GM18870 (cell line): Measurements from ENCODE around the gene MMP14.

ENCODE experiments used
- ATAC-seq: cut with Tn5 transposase; IDR thresholded peaks from one replicate; pipeline ENCODE4 v1.9.1; 2021; ENCODE audit warnings: moderate library complexity; ENCODE audit not compliant: unreplicated experiment

Gene MMP14

DNA sequence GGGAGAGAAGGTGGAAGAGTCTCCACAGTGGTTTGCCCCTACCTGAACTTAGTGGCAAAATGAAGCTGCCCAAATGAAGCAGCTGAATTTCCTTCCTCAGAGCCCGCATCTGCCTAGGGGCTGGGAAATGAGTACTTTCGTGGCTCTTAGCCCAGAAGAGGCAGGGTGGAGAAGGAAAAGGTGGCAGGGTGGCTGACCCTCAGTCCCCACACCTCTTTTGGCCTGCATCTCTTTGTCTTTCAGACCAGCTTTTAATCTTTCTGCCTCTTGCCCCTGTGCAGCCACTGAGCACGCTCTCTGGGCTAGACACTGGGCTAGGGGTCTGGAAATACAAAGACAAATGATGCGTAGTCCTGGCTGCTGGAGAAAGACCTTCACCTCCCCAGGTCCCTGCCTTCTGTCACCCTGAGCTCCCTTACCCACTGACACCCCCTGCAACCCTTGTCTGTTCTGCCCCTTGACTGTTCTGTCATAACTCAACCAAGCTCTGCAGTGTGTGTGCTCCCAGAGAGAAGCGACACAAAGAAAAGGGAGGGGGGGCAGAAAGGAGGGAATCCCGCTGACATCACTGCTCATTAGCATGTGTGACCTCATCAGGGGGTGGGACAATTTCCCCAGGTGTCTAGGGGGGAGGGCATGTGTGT is 46.3 kb downstream of the MMP14 start:
- no peak for ATAC-seq

DNA sequence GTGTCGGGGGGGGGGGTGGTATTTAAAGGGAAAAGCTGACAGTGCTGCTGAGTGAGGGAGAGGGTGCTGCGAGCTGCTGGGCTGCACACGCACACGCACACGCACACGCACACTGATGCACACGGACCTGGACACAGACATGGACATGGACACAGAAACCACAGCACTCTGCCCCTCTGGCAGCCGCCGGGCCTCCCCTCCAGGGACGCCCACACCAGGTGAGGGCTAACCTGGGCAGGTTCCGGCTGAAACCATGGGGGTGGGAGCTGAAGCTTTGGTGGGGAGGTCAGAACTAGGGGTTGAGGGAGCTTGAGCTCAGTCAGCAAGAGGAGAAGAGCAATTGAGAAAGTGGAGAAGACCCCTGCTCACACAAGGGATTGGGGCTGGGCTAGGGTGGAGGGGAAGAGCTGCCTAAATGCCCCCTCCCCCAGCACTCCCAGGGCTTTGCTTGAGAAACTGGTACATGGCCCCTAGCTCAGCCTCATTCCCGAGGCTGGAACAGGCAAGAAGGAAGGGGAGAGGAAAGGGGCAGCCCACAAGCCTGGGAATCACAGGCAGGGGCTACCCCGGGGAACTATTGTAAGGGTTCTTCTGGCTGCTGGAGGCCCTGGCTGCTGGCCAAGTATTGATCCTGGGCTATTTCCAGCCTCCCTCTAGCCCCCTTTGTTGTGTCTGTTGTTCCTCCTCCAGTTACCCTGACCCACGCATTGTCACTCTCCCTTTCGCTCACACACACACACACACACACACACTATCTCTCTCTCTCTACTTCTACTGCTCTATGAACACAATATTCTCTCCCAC is 47.0 kb downstream of the MMP14 start, which contains the start of gene REM2:
Gene REM2, plus strand, starts transcription at position 50 of the 804 bp plus-strand sequence. Its CDS starts 66 bp downstream, at position 116.
- ATAC-seq: no peak

- ATAC-seq: no peak
Observed at GRCh38 chr14:22884076-22884737, 47.8 kb downstream of the MMP14 start.

GRCh38 chr14:22884738-22885523 is 48.5 kb downstream of the MMP14 start:
- no peak for ATAC-seq

GRCh38 chr14:22885975-22886374 is 49.6 kb downstream of the MMP14 start:
- ATAC-seq: no peak

- peak; percentile 37 for ATAC-seq
Observed at GRCh38 chr14:22886500-22887259, 50.3 kb downstream of the MMP14 start.

GRCh38 chr14:22887260-22887989 is 51.0 kb downstream of the MMP14 start:
- peak; percentile 45 for ATAC-seq

DNA sequence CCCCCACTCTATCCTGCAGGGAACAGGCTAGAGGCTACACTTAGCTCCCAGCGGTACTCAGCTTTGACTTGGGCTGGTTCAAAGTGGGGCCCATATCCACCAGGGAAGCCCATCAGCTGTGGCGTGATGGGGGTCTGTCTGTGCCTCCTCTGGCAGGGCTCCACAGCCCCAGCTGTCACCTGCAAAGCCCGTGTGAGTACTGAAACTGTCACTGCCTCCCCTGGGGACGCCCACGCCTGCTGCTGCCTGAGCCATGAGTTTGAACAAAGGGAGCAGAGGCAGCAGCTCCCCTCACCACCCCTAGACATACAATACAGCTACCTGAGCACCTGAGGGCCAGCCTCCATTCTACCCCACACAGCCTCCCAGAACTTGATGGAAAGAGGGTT is 51.6 kb downstream of the MMP14 start:
- ATAC-seq: no peak

DNA sequence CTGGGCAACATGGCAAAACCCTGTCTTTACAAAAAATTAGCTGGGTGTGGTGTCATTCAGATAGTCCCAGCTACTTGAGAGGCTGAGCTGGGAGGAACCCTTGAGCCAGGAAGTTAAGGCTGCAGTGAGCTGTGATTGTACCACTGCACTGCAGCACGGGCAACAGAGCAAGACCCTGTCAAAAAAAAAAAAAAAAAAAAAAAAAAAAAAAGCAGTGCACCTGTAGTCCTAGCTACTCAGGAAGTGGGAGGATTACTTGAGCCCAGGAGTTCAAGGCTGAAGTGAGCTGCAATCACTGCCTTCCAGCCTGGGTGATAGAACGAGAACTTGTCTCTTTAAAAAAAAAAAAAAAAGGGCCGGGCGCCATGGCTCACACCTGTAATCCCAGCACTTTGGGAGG is 52.3 kb downstream of the MMP14 start:
- ATAC-seq: no peak

GRCh38 chr14:22890416-22890815 is 54.0 kb downstream of the MMP14 start:
- ATAC-seq: no peak

- ATAC-seq: no peak
Observed at GRCh38 chr14:22892488-22892887, 56.1 kb downstream of the MMP14 start.

GRCh38 chr14:22893706-22894105 is 57.3 kb downstream of the MMP14 start:
- no peak for ATAC-seq

DNA sequence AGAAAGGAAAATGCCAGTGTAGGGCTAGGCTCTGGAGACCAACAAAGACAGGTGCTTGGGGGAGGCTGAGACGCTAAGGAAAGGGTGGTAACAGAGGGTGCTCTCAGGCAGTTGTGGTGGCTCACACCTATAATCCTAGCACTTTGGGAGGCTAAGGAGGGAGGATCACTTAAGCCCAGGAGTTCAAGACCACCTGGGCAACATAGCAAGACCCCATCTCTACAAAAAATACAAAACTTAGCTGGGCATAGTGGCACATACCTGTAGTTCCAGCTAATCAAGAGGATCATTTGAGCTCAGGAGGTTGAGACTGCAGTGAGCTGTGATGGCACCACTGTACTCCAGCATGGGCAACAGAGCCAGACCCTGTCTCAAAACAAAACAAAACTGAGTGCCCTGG is 59.0 kb downstream of the MMP14 start:
- ATAC-seq: no peak

GRCh38 chr14:22896356-22896755 is 60.0 kb downstream of the MMP14 start:
- no peak for ATAC-seq

DNA sequence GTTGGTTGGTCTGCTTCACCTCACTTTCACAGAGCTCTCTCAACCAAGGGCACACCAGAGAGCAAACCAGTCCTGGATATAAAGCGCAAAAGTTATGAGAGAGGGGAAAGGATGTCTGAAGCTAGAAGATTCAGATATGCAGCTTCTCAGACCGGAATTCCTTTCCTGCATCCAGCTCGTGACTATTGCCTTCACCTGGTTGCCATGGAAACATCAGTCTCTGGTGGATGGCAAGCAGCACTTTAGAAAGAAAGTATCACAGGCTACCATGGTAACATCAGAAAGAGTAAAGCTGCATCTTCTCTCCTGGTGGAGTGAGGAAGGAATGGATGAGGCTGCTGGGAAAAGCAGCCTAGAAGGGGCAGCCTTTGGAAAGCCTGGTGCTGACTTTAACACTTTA is 60.4 kb downstream of the MMP14 start:
- no peak for ATAC-seq

DNA sequence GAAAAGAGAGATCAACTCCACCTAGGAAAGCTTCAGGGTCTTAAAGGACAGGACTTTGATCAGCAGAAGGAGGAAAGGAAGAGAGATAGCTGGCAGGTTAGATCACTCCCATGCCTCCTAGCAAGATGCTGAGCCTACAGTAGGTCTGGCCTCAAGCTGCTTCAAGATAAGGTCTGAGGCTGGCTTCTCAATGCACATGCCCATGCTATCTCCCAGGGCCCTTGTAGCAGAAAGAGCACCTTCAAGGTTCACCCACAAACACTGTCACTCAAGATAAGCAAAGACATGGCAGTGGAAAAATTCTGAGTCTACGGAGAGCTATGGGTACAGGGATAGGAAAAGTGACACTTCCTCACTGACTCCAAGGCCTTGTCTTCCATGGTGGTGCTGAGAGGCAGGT is 61.0 kb downstream of the MMP14 start:
- ATAC-seq: no peak
